Mucosa of stomach (tissue), 1 donor: ENCODE data around the gene ERAL1.
"Not testable (repeated sequence)": the region's sequence is repeated elsewhere in the genome, so short reads cannot be mapped to it uniquely, and the experiment has no call there.

ENCODE experiments used
- H3K27me3 ChIP-seq: one replicate; pipeline ENCODE4 v1.7.0; 2013; ENCODE audit warnings: mild to moderate bottlenecking, low read length; ENCODE audit not compliant: control insufficient read depth, insufficient read depth
- H3K36me3 ChIP-seq: one replicate; pipeline ENCODE4 v1.7.0; 2013; ENCODE audit warnings: low read length; ENCODE audit not compliant: control insufficient read depth, insufficient read depth
- H3K4me1 ChIP-seq: one replicate; pipeline ENCODE4 v1.7.0; 2013; ENCODE audit warnings: mild to moderate bottlenecking, low read length; ENCODE audit not compliant: control insufficient read depth, insufficient read depth
- H3K4me3 ChIP-seq: one replicate; pipeline ENCODE4 v1.7.0; 2013; ENCODE audit warnings: low read length
- H3K9ac ChIP-seq: one replicate; pipeline ENCODE4 v1.7.0; 2013; ENCODE audit warnings: mild to moderate bottlenecking, low read length, moderate library complexity
- H3K9me3 ChIP-seq: one replicate; pipeline ENCODE4 v1.7.0; 2013; ENCODE audit warnings: mild to moderate bottlenecking, low read length, moderate library complexity; ENCODE audit not compliant: control insufficient read depth
- donor health status: Pancreatic carcinoma.

Gene ERAL1

GRCh38 chr17:28883967-28884702 is 29.3 kb downstream of the ERAL1 start:
- Histone ChIP-seq H3K9me3 (no peaks in the 10 kb centered on the region), H3K27me3 (no peaks in the 10 kb centered on the region), H3K4me3 (no peak overlapping the region), H3K4me1 (no peaks in the 10 kb centered on the region), H3K36me3 (peaks cover 23% of the 10 kb centered on the region), H3K9ac (no peak overlapping the region)

GRCh38 chr17:28885363-28885762 is 30.5 kb downstream of the ERAL1 start:
- Histone ChIP-seq H3K4me1 (no peaks in the 10 kb centered on the region), H3K36me3 (peaks cover 23% of the 10 kb centered on the region), H3K4me3 (no peak overlapping the region)

GRCh38 chr17:28885951-28886350 is 31.1 kb downstream of the ERAL1 start:
- no peaks in the 10 kb centered on the region for H3K9me3 ChIP-seq
- H3K27me3 ChIP-seq = no peaks in the 10 kb centered on the region
- no peaks in the 10 kb centered on the region for H3K4me1 ChIP-seq
- peaks cover 19% of the 10 kb centered on the region for H3K36me3 ChIP-seq
- H3K4me3 ChIP-seq = no peak overlapping the region
- no peak overlapping the region for H3K9ac ChIP-seq

More at GRCh38 chr17:28885363-28885762, 30.5 kb downstream of the ERAL1 start:
- Histone ChIP-seq H3K9me3 (no peaks in the 10 kb centered on the region), H3K27me3 (no peaks in the 10 kb centered on the region), H3K9ac (no peak overlapping the region)

- H3K9ac ChIP-seq = no peak overlapping the region
- H3K4me1 ChIP-seq = peaks cover 9% of the 10 kb centered on the region
- H3K27me3 ChIP-seq = no peaks in the 10 kb centered on the region
- H3K9me3 ChIP-seq = no peaks in the 10 kb centered on the region
- H3K4me3 ChIP-seq = no peak overlapping the region
- peaks cover 5% of the 10 kb centered on the region for H3K36me3 ChIP-seq
These were observed 33.2 kb downstream of the ERAL1 start for GRCh38 chr17:28887871-28888471.

- no peaks in the 10 kb centered on the region for H3K9me3 ChIP-seq
- no peak overlapping the region for H3K4me3 ChIP-seq
- peaks cover 13% of the 10 kb centered on the region for H3K4me1 ChIP-seq
- H3K36me3 ChIP-seq = peaks cover 5% of the 10 kb centered on the region
- H3K9ac ChIP-seq = no peak overlapping the region
- H3K27me3 ChIP-seq = no peaks in the 10 kb centered on the region
These were observed 34.0 kb downstream of the ERAL1 start for GRCh38 chr17:28888832-28889231.

- H3K9me3 ChIP-seq = no peaks in the 10 kb centered on the region
- H3K36me3 ChIP-seq = no peaks in the 10 kb centered on the region
- no peak overlapping the region for H3K4me3 ChIP-seq
- H3K27me3 ChIP-seq = no peaks in the 10 kb centered on the region
- no peak overlapping the region for H3K9ac ChIP-seq
- peaks cover 13% of the 10 kb centered on the region for H3K4me1 ChIP-seq
These were observed 35.2 kb downstream of the ERAL1 start for GRCh38 chr17:28889996-28890395.

GRCh38 chr17:28891201-28891600 is 36.4 kb downstream of the ERAL1 start:
- no peaks in the 10 kb centered on the region for H3K9me3 ChIP-seq
- H3K4me3 ChIP-seq = no peak overlapping the region
- H3K4me1 ChIP-seq = peaks cover 18% of the 10 kb centered on the region

GRCh38 chr17:28892024-28892423 is 37.2 kb downstream of the ERAL1 start:
- Histone ChIP-seq H3K36me3 (no peaks in the 10 kb centered on the region), H3K4me1 (peaks cover 22% of the 10 kb centered on the region), H3K4me3 (no peak overlapping the region), H3K9me3 (no peaks in the 10 kb centered on the region), H3K9ac (no peak overlapping the region), H3K27me3 (no peaks in the 10 kb centered on the region)

More at GRCh38 chr17:28891201-28891600, 36.4 kb downstream of the ERAL1 start:
- no peaks in the 10 kb centered on the region for H3K36me3 ChIP-seq
- H3K27me3 ChIP-seq = no peaks in the 10 kb centered on the region
- no peak overlapping the region for H3K9ac ChIP-seq

- H3K4me3 ChIP-seq, H3K27me3 ChIP-seq, H3K36me3 ChIP-seq, H3K9me3 ChIP-seq: not testable (repeated sequence)
- Histone ChIP-seq H3K4me1 (peaks cover 31% of the 10 kb centered on the region), H3K9ac (peak overlapping the region; percentile 5)
These were observed 38.7 kb downstream of the ERAL1 start for GRCh38 chr17:28893248-28894183.

- Histone ChIP-seq H3K4me3 (no peak overlapping the region), H3K36me3 (no peaks in the 10 kb centered on the region), H3K9ac (peak overlapping the region; percentile 87), H3K4me1 (peaks cover 34% of the 10 kb centered on the region), H3K27me3 (no peaks in the 10 kb centered on the region), H3K9me3 (no peaks in the 10 kb centered on the region)
These were observed 41.1 kb downstream of the ERAL1 start for GRCh38 chr17:28895794-28896447.

GRCh38 chr17:28896491-28896883 is 41.7 kb downstream of the ERAL1 start:
- Histone ChIP-seq H3K4me3 (peak overlapping the region; percentile 92), H3K27me3 (no peaks in the 10 kb centered on the region), H3K4me1 (peaks cover 40% of the 10 kb centered on the region), H3K9ac (peak overlapping the region; percentile 87), H3K9me3 (no peaks in the 10 kb centered on the region), H3K36me3 (no peaks in the 10 kb centered on the region)
